ENCODE results near the gene TTBK2.
A peak's percentile ranks its signal among the peaks of the same experiment; 100 is the strongest.

The TTBK2 gene

DNA sequence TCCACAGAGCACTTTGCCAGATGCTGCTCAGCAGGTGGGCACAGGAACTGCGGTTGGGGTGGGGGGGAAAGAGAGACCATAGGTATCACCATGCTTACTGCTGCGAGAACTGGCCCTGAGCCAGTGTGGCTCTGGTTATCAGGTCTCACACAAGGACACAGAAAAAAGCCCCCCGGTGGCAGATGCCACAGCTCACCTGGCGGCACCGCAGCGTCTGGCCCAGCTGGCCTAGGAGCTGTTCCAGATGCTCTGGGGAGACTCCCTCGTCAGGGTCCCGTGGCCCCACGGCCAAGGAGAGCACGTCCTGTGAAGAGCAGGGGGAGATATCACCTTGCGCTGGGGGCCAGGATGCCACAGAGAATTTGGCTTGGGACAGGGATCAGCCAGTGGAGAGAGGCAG is 194.5 kb downstream of the TTBK2 start:
- TF ChIP-seq, protein P1, sequence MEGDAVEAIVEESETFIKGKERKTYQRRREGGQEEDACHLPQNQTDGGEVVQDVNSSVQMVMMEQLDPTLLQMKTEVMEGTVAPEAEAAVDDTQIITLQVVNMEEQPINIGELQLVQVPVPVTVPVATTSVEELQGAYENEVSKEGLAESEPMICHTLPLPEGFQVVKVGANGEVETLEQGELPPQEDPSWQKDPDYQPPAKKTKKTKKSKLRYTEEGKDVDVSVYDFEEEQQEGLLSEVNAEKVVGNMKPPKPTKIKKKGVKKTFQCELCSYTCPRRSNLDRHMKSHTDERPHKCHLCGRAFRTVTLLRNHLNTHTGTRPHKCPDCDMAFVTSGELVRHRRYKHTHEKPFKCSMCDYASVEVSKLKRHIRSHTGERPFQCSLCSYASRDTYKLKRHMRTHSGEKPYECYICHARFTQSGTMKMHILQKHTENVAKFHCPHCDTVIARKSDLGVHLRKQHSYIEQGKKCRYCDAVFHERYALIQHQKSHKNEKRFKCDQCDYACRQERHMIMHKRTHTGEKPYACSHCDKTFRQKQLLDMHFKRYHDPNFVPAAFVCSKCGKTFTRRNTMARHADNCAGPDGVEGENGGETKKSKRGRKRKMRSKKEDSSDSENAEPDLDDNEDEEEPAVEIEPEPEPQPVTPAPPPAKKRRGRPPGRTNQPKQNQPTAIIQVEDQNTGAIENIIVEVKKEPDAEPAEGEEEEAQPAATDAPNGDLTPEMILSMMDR (IDR thresholded peaks at IDR 0.05) = no peak
- TF ChIP-seq ZFX (IDR thresholded peaks at IDR 0.05; ENCODE audit: borderline replicate concordance) = no peak
- no peak overlapping the region for H3K27ac ChIP-seq

DNA sequence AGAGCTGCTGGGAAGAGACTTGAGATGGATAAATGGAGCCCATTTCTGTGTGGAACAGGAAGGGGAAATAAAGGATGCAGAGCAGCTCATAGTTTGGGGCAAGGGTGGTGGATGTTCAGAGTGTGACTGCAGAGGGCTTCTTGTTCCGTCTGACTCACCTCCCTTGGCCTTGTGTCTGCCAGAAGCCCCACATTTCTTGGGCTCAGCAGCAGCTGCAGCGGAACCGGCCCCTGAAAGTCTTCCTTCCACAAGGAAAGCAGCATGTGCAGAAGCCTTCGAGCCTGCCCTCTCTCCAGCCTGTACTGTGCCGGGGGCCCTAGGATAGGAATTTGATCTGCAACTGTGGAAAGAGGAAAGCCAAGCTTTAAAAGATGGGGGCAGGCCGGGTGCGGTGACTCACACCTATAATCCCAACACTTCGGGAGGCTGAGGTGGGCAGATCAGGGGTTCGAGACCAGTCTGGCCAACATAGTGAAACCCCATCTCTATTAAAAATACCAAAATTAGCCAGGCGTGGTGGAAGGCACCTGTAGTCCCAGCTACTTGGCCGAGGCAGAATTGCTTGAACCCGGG is 195.2 kb downstream of the TTBK2 start:
- no peak for TF ChIP-seq ZFX (IDR thresholded peaks at IDR 0.05; ENCODE audit: borderline replicate concordance)
- TF ChIP-seq, protein P1 (IDR thresholded peaks at IDR 0.05) = no peak
- no peak overlapping the region for H3K27ac ChIP-seq

DNA sequence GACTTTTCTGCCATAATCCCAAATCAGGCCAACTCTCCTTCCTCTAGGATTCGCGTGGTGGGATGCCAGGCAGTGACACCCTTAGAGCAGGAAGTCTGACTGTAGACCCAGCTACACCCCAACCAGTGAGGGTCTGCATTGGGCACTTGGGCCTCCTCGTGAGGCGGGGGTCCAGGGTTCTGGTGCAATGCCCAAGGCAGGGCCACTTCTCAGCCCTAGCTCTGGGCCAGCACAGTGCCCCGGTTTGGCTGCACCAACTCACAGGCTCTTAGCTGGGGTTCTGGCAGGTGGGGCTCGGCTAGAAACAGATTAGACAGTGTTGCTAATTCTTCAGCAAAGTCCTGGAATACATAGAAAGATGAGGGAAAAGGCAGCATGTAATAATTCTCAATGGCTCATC is 196.3 kb downstream of the TTBK2 start:
- TF ChIP-seq, protein P1 (IDR thresholded peaks at IDR 0.05) = no peak
- TF ChIP-seq ZFX (IDR thresholded peaks at IDR 0.05; ENCODE audit: borderline replicate concordance) = no peak
- H3K27ac ChIP-seq = no peak overlapping the region

DNA sequence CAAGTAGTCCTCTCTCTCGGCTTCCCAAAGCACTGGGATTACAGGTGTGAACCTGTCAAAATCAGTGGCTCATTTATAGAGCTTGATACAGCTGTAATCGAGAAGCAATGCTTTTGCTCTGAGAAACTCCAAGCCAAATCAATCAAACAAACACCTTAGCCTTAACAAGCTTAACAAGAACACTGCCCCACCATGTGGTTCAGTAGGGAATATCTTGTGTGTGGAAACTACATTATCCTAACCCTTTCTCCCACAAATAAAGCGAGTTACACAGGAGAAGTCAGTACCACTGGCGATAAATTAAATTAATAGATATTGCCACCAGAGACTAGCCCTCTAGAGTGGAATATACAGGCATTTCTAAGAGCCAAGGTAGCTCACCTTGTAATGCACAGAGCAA is 197.5 kb downstream of the TTBK2 start:
- TF ChIP-seq ZFX (IDR thresholded peaks at IDR 0.05; ENCODE audit: borderline replicate concordance) = no peak
- TF ChIP-seq, protein P1 (IDR thresholded peaks at IDR 0.05) = peak; percentile 1; the same call in 1 of the 2 replicates
- no peak overlapping the region for H3K27ac ChIP-seq

DNA sequence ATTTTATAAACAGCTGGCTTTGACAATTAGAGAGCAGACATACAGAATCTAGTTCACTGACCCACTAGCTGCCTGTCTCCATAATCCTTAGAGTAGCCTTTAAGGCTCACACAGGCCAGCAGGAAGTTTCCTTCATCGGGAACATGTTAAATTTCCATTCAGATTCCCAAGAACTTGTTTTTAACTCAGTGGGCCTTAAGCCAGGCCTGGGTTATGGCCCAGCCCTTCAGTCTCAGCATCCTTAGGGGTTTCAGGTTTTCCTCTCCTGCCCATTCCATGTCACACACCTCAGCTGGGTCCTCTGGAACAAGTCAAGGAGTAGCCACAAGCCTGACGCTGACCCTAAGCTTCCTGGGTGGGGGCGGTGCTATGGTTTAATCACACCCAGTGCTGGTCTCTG is 198.7 kb downstream of the TTBK2 start:
- TF ChIP-seq, protein P1 (IDR thresholded peaks at IDR 0.05) = no peak
- TF ChIP-seq ZFX (IDR thresholded peaks at IDR 0.05; ENCODE audit: borderline replicate concordance) = no peak

DNA sequence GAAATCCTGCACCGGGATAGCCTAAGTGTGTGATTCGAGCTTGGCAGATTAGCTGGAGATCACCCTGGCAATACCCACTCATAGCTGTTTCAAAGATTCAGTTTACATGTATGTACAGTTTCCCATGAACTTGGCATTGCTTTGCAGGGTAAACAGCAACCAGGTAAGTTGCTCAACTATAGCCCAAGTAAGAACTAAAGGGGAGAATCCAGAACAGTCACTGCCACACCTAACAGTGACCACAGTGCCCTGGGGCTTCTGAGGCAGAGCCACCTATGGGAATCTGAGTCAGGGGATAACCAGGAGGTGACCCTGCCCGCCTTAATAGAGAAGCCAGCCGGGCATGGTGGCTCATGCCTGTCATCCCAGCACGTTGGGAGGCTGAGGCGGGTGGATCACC is 199.6 kb downstream of the TTBK2 start:
- TF ChIP-seq ZFX (IDR thresholded peaks at IDR 0.05; ENCODE audit: borderline replicate concordance) = no peak
- TF ChIP-seq, protein P1 (IDR thresholded peaks at IDR 0.05) = no peak
- no peak overlapping the region for H3K27ac ChIP-seq

More for the DNA sequence above, 198.7 kb downstream of the TTBK2 start:
- H3K27ac ChIP-seq = no peak overlapping the region

DNA sequence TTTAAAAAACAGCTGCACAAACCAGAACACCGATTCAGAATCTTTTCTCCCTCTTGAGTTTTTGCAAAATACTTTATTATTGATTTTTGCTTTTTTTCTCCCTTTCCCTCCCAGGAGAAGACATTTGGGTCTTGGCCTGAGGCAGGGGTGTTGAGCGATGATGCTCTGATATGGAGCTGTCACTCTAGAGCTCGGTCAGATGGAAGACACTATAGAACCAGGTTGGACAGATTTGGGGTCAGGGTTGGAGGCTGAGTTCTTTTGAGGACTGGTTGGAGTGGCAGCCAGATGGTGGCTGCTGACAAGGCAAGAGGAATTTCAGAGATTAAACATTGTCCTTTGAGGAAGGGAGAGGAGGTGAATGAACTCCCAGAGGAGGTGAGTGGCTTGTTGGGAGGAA is 200.5 kb downstream of the TTBK2 start:
- TF ChIP-seq ZFX (IDR thresholded peaks at IDR 0.05; ENCODE audit: borderline replicate concordance) = no peak
- TF ChIP-seq, protein P1 (IDR thresholded peaks at IDR 0.05) = no peak
- H3K27ac ChIP-seq = no peak overlapping the region

Measured in 22Rv1 (cell line).